Smooth muscle cell (in vitro differentiated cells): Measurements from ENCODE around the gene ANXA1. TPM values are rescaled to one million over a fixed set of nuclear protein-coding genes. Genes with fewer than 3 reads are reported as not detected.
A peak's percentile ranks its signal among the peaks of the same experiment; 100 is the strongest.

ENCODE experiments used
- DNase-seq: peaks from one replicate; lab custom pipeline; 2025; ENCODE audit not compliant: unreplicated experiment; lab: John Stamatoyannopoulos, UW
- H2AFZ ChIP-seq: fragments of 200-600 bp; sonication (generic); 2 replicates; pipeline ENCODE4 v1.6.0; 2016; ENCODE audit warnings: antibody characterized with exemption, low read depth, mild to moderate bottlenecking
- H3F3A ChIP-seq: fragments of 200-600 bp; sonication (generic); 2 replicates; pipeline ENCODE4 v1.6.0; 2017; ENCODE audit warnings: antibody characterized with exemption, low read depth
- H3K27ac ChIP-seq: fragments of 200-600 bp; sonication (generic); 2 replicates; pipeline ENCODE4 v1.5.1; 2016; ENCODE audit warnings: low read depth, mild to moderate bottlenecking
- H3K27me3 ChIP-seq: fragments of 200-600 bp; sonication (generic); 2 replicates; pipeline ENCODE4 v1.6.1; 2016; ENCODE audit warnings: low read depth, mild to moderate bottlenecking
- H3K36me3 ChIP-seq: fragments of 200-600 bp; sonication (generic); 2 replicates; pipeline ENCODE4 v1.5.1; 2016; ENCODE audit warnings: low read depth
- H3K4me1 ChIP-seq: fragments of 200-600 bp; sonication (generic); 2 replicates; pipeline ENCODE4 v1.5.1; 2016; ENCODE audit warnings: low read depth
- H3K4me2 ChIP-seq: fragments of 200-600 bp; sonication (generic); 2 replicates; pipeline ENCODE4 v1.6.0; 2016; ENCODE audit warnings: mild to moderate bottlenecking
- H3K4me3 ChIP-seq: fragments of 200-600 bp; sonication (generic); 2 replicates; pipeline ENCODE4 v1.5.1; 2016; ENCODE audit warnings: mild to moderate bottlenecking
- H3K79me2 ChIP-seq: fragments of 200-600 bp; sonication (generic); 2 replicates; pipeline ENCODE4 v1.6.0; 2016; ENCODE audit warnings: low read depth, mild to moderate bottlenecking
- H3K9ac ChIP-seq: fragments of 200-600 bp; sonication (generic); 2 replicates; pipeline ENCODE4 v1.6.0; 2016; ENCODE audit warnings: low read depth
- H3K9me3 ChIP-seq: fragments of 200-600 bp; sonication (generic); replicated peaks from 2 replicates; pipeline ENCODE4 v1.5.1; 2016; ENCODE audit warnings: low read depth
- H4K20me1 ChIP-seq: fragments of 200-600 bp; sonication (generic); 2 replicates; pipeline ENCODE4 v1.6.0; 2016; ENCODE audit warnings: low read depth
- CTCF ChIP-seq: fragments of 200-600 bp; sonication (generic); IDR thresholded peaks from 2 replicates; pipeline ENCODE4 v1.5.1; 2017; ENCODE audit warnings: borderline replicate concordance, mild to moderate bottlenecking, antibody characterized with exemption; ENCODE audit not compliant: insufficient read depth, poor library complexity, severe bottlenecking
- WGBS: methylation state at CpG from one replicate; pipeline ENCODE4 v1.1.7; 2016; ENCODE audit warnings: low lambda C conversion rate; 5-methylcytosine and 5-hydroxymethylcytosine counted together
- polyA plus RNA-seq: library from polyadenylated mRNA; unstranded; fragments of >200 nt; fragmentation: Nextera tagmentation; extraction: Ambion mirVana; gene quantifications from 2 replicates; pipeline ENCODE4 v1.2.1, GENCODE V29; 2016
- total RNA-seq: library from RNA; depleted of rRNA; stranded (reverse); fragments of >200 nt; gene quantifications from 2 replicates; pipeline ENCODE4 v1.2.3, GENCODE V29; 2014

Gene ANXA1
- total and polyA plus RNA-seq, 2 experiments from 2014 or later, result 266 to 967 TPM

- Histone ChIP-seq H3K9me3 (no peaks in the 10 kb centered on the region), H3K27ac (peak overlapping the region; percentile 97), H3F3A (peaks cover 14% of the 10 kb centered on the region)
These were observed 34.8 kb upstream of the ANXA1 start for GRCh38 chr9:73116880-73117279.

GRCh38 chr9:73118286-73118685 is 33.4 kb upstream of the ANXA1 start:
- TF ChIP-seq CTCF, result no peak
- Histone ChIP-seq H3K27ac (peak overlapping the region; percentile 97), H2AFZ (no peak overlapping the region), H3K4me2 (no peak overlapping the region), H3K4me1 (peaks cover 6% of the 10 kb centered on the region), H3K4me3 (no peak overlapping the region), H4K20me1 (no peaks in the 10 kb centered on the region), H3K79me2 (no peaks in the 10 kb centered on the region), H3K36me3 (no peaks in the 10 kb centered on the region), H3K9ac (no peak overlapping the region), H3K9me3 (no peaks in the 10 kb centered on the region), H3K27me3 (no peaks in the 10 kb centered on the region), H3F3A (peaks cover 14% of the 10 kb centered on the region)
- no peak for DNase-seq

More at GRCh38 chr9:73116880-73117279, 34.8 kb upstream of the ANXA1 start:
- peak overlapping the region; percentile 76 for H3K9ac ChIP-seq
- peak overlapping the region; percentile 6 for H2AFZ ChIP-seq
- peaks cover 6% of the 10 kb centered on the region for H3K4me1 ChIP-seq
- no peak overlapping the region for H3K4me3 ChIP-seq
- WGBS, result 68% methylated on average over 1 of the region's 1 CpG
- no peaks in the 10 kb centered on the region for H3K36me3 ChIP-seq
- DNase-seq, result no peak
- TF ChIP-seq CTCF, result no peak
- no peaks in the 10 kb centered on the region for H3K79me2 ChIP-seq
- no peaks in the 10 kb centered on the region for H3K27me3 ChIP-seq
- H3K4me2 ChIP-seq, result peak overlapping the region; percentile 78
- H4K20me1 ChIP-seq, result no peaks in the 10 kb centered on the region

- H3K4me3 ChIP-seq, result no peak overlapping the region
- H3K4me1 ChIP-seq, result peaks cover 6% of the 10 kb centered on the region
- peak overlapping the region; percentile 97 for H3K27ac ChIP-seq
- 82% methylated on average over 4 of the region's 4 CpGs for WGBS
- no peaks in the 10 kb centered on the region for H3K27me3 ChIP-seq
- no peak for TF ChIP-seq CTCF
- no peak overlapping the region for H2AFZ ChIP-seq
- no peak for DNase-seq
- H3F3A ChIP-seq, result peaks cover 14% of the 10 kb centered on the region
- H3K9me3 ChIP-seq, result no peaks in the 10 kb centered on the region
- no peaks in the 10 kb centered on the region for H3K79me2 ChIP-seq
- no peaks in the 10 kb centered on the region for H4K20me1 ChIP-seq
- no peak overlapping the region for H3K4me2 ChIP-seq
- H3K9ac ChIP-seq, result no peak overlapping the region
- no peaks in the 10 kb centered on the region for H3K36me3 ChIP-seq
These were observed 32.6 kb upstream of the ANXA1 start for GRCh38 chr9:73118898-73119554.

- Histone ChIP-seq H3K4me1 (peaks cover 6% of the 10 kb centered on the region), H3K9ac (no peak overlapping the region), H3K27me3 (no peaks in the 10 kb centered on the region), H3K4me3 (no peak overlapping the region), H3K36me3 (no peaks in the 10 kb centered on the region), H4K20me1 (no peaks in the 10 kb centered on the region), H3K9me3 (no peaks in the 10 kb centered on the region), H3K4me2 (no peak overlapping the region), H3F3A (peaks cover 11% of the 10 kb centered on the region), H3K27ac (no peak overlapping the region), H2AFZ (no peak overlapping the region), H3K79me2 (no peaks in the 10 kb centered on the region)
- 57% methylated on average over 1 of the region's 1 CpG for WGBS
- DNase-seq, result no peak
- TF ChIP-seq CTCF, result no peak
These were observed 30.2 kb upstream of the ANXA1 start for GRCh38 chr9:73121375-73121935.
